ENCODE measurements around the gene SORBS1.

The SORBS1 gene

GRCh38 chr10:95525033-95525418, 36.1 kb downstream of the SORBS1 start:
- in situ Hi-C loops (cut with MboI; ENCODE audit: low pct_unique_long_range_greater_than_20kb, low sequenced_read_pairs, unreplicated experiment), result no loop called here
- no peak for DNase-seq (ENCODE audit: low spot score)
- no peak for TF ChIP-seq CTCF (IDR thresholded peaks at IDR 0.05; ENCODE audit: extremely low read depth, insufficient read depth, missing control alignments)

GRCh38 chr10:95524358-95525032, 36.7 kb downstream of the SORBS1 start:
- in situ Hi-C loops (cut with MboI; ENCODE audit: low pct_unique_long_range_greater_than_20kb, low sequenced_read_pairs, unreplicated experiment), result no loop called here
- no peak for DNase-seq (ENCODE audit: low spot score)
- TF ChIP-seq CTCF (IDR thresholded peaks at IDR 0.05; ENCODE audit: extremely low read depth, insufficient read depth, missing control alignments), result no peak

- DNase-seq (ENCODE audit: low spot score), result no peak
- in situ Hi-C loops (cut with MboI; ENCODE audit: low pct_unique_long_range_greater_than_20kb, low sequenced_read_pairs, unreplicated experiment), result no loop called here
Measured at GRCh38 chr10:95522117-95522516, 39.1 kb downstream of the SORBS1 start.

DNA sequence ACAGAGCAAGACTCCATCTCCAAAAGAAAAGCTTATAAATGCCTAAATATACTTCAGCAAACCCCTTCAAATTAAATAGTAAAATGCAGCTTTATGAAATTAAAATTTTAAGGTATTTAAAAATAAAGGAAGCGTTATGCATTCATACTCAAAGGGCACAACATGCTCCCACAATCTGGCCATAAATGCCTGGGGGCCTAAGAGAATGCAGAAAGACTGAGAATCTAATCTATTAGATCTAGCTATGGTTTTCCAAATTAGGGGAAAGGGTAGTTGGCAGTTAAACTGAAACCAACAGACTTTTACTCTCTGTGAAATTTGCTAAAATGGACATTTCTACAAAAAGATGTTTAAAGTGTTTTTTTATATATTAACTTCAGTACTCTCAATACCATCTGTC, 40.6 kb downstream of the SORBS1 start:
- DNase-seq (ENCODE audit: low spot score), result no peak
- in situ Hi-C loops (cut with MboI; ENCODE audit: low pct_unique_long_range_greater_than_20kb, low sequenced_read_pairs, unreplicated experiment), result no loop called here
- TF ChIP-seq CTCF (IDR thresholded peaks at IDR 0.05; ENCODE audit: extremely low read depth, insufficient read depth, missing control alignments), result no peak

More at GRCh38 chr10:95522117-95522516, 39.1 kb downstream of the SORBS1 start:
- TF ChIP-seq CTCF (IDR thresholded peaks at IDR 0.05; ENCODE audit: extremely low read depth, insufficient read depth, missing control alignments), result no peak

- DNase-seq (ENCODE audit: low spot score), result no peak
- in situ Hi-C loops (cut with MboI; ENCODE audit: low pct_unique_long_range_greater_than_20kb, low sequenced_read_pairs, unreplicated experiment), result no loop called here
- no peak for TF ChIP-seq CTCF (IDR thresholded peaks at IDR 0.05; ENCODE audit: extremely low read depth, insufficient read depth, missing control alignments)
Measured at GRCh38 chr10:95518455-95519452, 42.4 kb downstream of the SORBS1 start.

GRCh38 chr10:95517536-95518454, 43.4 kb downstream of the SORBS1 start:
- in situ Hi-C loops (cut with MboI; ENCODE audit: low pct_unique_long_range_greater_than_20kb, low sequenced_read_pairs, unreplicated experiment), result no loop called here
- no peak for DNase-seq (ENCODE audit: low spot score)

More at GRCh38 chr10:95517536-95518454, 43.4 kb downstream of the SORBS1 start:
- TF ChIP-seq CTCF (IDR thresholded peaks at IDR 0.05; ENCODE audit: extremely low read depth, insufficient read depth, missing control alignments), result no peak

All from GM13977 (cell line).